Tibial nerve (tissue), 4 donors: ENCODE results near the gene LRRC51.

Source experiments
- CTCF ChIP-seq, 5 experiments: fragments of 200-600 bp in 3 of 5; fragments of 450-650 bp in 2 of 5; sonication (generic) in 3 of 5; IDR thresholded peaks; one replicate each; pipeline ENCODE4 v1.5.1; 2016 to 2019; ENCODE audit warnings: antibody characterized with exemption in 5 of 5, mild to moderate bottlenecking in 3 of 5, moderate library complexity in 2 of 5
- EP300 ChIP-seq, 2 donors: sonication (generic); formaldehyde crosslinking; IDR thresholded peaks; one replicate each; pipeline ENCODE4 v1.6.1; 2017; ENCODE audit warnings: antibody characterized with exemption in 2 of 2, mild to moderate bottlenecking in 1 of 2

DNA sequence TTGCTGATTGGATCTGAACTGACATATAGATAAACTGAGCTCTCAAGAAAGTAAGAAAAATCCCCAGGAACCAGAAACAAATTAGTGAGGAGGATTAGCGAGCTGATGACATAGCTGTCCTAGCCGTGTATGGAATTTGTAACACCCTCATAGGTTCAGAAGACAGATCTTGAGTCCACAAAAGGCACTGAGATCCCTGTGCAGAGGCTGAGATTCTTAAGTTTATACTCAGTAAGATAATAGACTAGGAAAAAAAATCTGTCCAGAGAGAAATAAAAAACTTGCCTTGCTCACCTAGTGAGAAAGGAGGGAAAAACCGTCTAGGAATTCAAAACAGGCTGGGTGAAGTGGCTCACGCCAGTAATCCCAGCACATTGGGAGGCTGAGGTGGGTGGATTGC lies 4.9 kb upstream of the LRRC51 start:
- no peak for TF ChIP-seq CTCF (IDR thresholded peaks at IDR 0.05)
- no peak for TF ChIP-seq EP300 (IDR thresholded peaks at IDR 0.05)
